HL-60 (cell line): ENCODE data around the gene CTSH.

Source experiments
- CTCF ChIP-seq: IDR thresholded peaks from one replicate; pipeline ENCODE4 v1.5.1; 2011; ENCODE audit warnings: low read length, control low read depth, inconsistent platforms; ENCODE audit not compliant: insufficient read depth
- GABPA ChIP-seq: IDR thresholded peaks from 2 replicates; pipeline ENCODE4 v1.6.1; 2012; ENCODE audit warnings: low read depth
- POLR2AphosphoS5 ChIP-seq: IDR thresholded peaks from 2 replicates; pipeline ENCODE4 v1.6.1; 2012; ENCODE audit warnings: low read depth
- SPI1 ChIP-seq: IDR thresholded peaks from 2 replicates; pipeline ENCODE4 v1.6.1; 2012; ENCODE audit warnings: low read depth, mild to moderate bottlenecking, borderline replicate concordance

GRCh38 chr15:78977591-78978347 lies 32.9 kb upstream of the CTSH start:
- TF ChIP-seq CTCF (no peak), POLR2AphosphoS5 (no peak), GABPA (no peak), SPI1 (no peak)
